HAP-1 (cell line): Measurements from ENCODE around the gene CCDC33.

ENCODE experiments used
- DNase-seq, 2 experiments: peaks; one replicate each; pipeline ENCODE4 v3.0.0-alpha.2; 2016 to 2020; ENCODE audit warnings: low spot score in 2 of 2
- H3K27me3 ChIP-seq: fragments of 250-450 bp; sonication (Bioruptor Pico); 2 replicates; pipeline ENCODE4 v1.5.1; 2020; ENCODE audit warnings: low read depth, mild to moderate bottlenecking, moderate library complexity
- H3K36me3 ChIP-seq: fragments of 250-450 bp; sonication (Bioruptor Pico); replicated peaks from 2 replicates; pipeline ENCODE4 v1.5.1; 2020; ENCODE audit warnings: mild to moderate bottlenecking
- H3K4me1 ChIP-seq: fragments of 250-450 bp; sonication (Bioruptor Pico); 2 replicates; pipeline ENCODE4 v1.5.1; 2020; ENCODE audit warnings: mild to moderate bottlenecking
- H3K4me3 ChIP-seq: fragments of 250-450 bp; sonication (Bioruptor Pico); 2 replicates; pipeline ENCODE4 v1.5.1; 2020; ENCODE audit warnings: mild to moderate bottlenecking, moderate library complexity
- H3K9me3 ChIP-seq: fragments of 250-450 bp; sonication (Bioruptor Pico); 2 replicates; pipeline ENCODE4 v1.5.1; 2020; ENCODE audit warnings: mild to moderate bottlenecking, moderate library complexity
- in situ Hi-C: fragments of 300-500 bp; cut with MboI; formaldehyde crosslinking; loops from 3 replicates; pipeline ENCODE4 v1.14.3; 2020; ENCODE audit warnings: low sequenced_read_pairs, inconsistent platforms, mixed read lengths

Gene CCDC33

GRCh38 chr15:74235962-74236361 lies at the start of gene CCDC33:
Gene CCDC33, plus strand, starts transcription at chr15:74236326. Its CDS starts 394 bp downstream, at chr15:74236720.
- DNase-seq: no peak
- no peaks in the 10 kb centered on the region for H3K9me3 ChIP-seq
- no peaks in the 10 kb centered on the region for H3K27me3 ChIP-seq
- no peaks in the 10 kb centered on the region for H3K36me3 ChIP-seq
- H3K4me3 ChIP-seq: no peak within 1 kb of the TSS
- peaks cover 16% of the 10 kb centered on the region for H3K4me1 ChIP-seq
- in situ Hi-C loops: no loop called here

GRCh38 chr15:74188216-74188615 lies 47.9 kb upstream of the CCDC33 start:
- no peaks in the 10 kb centered on the region for H3K9me3 ChIP-seq
- H3K4me1 ChIP-seq: no peaks in the 10 kb centered on the region; the same call in 1 of the 2 replicates
- in situ Hi-C loops: no loop called here
- peaks cover 11% of the 10 kb centered on the region; the same call in 1 of the 2 replicates for H3K27me3 ChIP-seq
- no peak overlapping the region for H3K4me3 ChIP-seq
- H3K36me3 ChIP-seq: no peaks in the 10 kb centered on the region
- no peak for DNase-seq

GRCh38 chr15:74191798-74192197 lies 44.3 kb upstream of the CCDC33 start:
- Histone ChIP-seq H3K27me3 (peaks cover 8% of the 10 kb centered on the region; the same call in 1 of the 2 replicates), H3K36me3 (no peaks in the 10 kb centered on the region), H3K4me1 (no peaks in the 10 kb centered on the region; the same call in 1 of the 2 replicates), H3K4me3 (no peak overlapping the region), H3K9me3 (no peaks in the 10 kb centered on the region)
- peak in 1 of 2 experiments; percentile 62 for DNase-seq
- in situ Hi-C loops: no loop called here

GRCh38 chr15:74192751-74193150 lies 43.4 kb upstream of the CCDC33 start:
- Histone ChIP-seq H3K36me3 (no peaks in the 10 kb centered on the region), H3K9me3 (no peaks in the 10 kb centered on the region), H3K4me1 (no peaks in the 10 kb centered on the region; the same call in 1 of the 2 replicates), H3K4me3 (no peak overlapping the region), H3K27me3 (peaks cover 8% of the 10 kb centered on the region; the same call in 1 of the 2 replicates)
- DNase-seq: no peak
- in situ Hi-C loops: no loop called here

- no peak for DNase-seq
- Histone ChIP-seq H3K4me1 (no peaks in the 10 kb centered on the region; the same call in 1 of the 2 replicates), H3K36me3 (no peaks in the 10 kb centered on the region), H3K4me3 (no peak overlapping the region), H3K9me3 (no peaks in the 10 kb centered on the region), H3K27me3 (peaks cover 3% of the 10 kb centered on the region; the same call in 1 of the 2 replicates)
- in situ Hi-C loops: no loop called here
These were observed 42.8 kb upstream of the CCDC33 start for GRCh38 chr15:74193299-74193718.

- DNase-seq: no peak
- no peaks in the 10 kb centered on the region for H3K9me3 ChIP-seq
- no peaks in the 10 kb centered on the region; the same call in 1 of the 2 replicates for H3K27me3 ChIP-seq
- in situ Hi-C loops: no loop called here
- H3K4me1 ChIP-seq: no peaks in the 10 kb centered on the region; the same call in 1 of the 2 replicates
- H3K4me3 ChIP-seq: no peak overlapping the region
- H3K36me3 ChIP-seq: no peaks in the 10 kb centered on the region
These were observed 42.2 kb upstream of the CCDC33 start for GRCh38 chr15:74193905-74194304.

GRCh38 chr15:74194572-74195559 lies 41.3 kb upstream of the CCDC33 start:
- Histone ChIP-seq H3K9me3 (no peaks in the 10 kb centered on the region), H3K4me1 (no peaks in the 10 kb centered on the region; the same call in 1 of the 2 replicates), H3K27me3 (no peaks in the 10 kb centered on the region), H3K4me3 (no peak overlapping the region), H3K36me3 (no peaks in the 10 kb centered on the region)
- no peak for DNase-seq
- in situ Hi-C loops: no loop called here

GRCh38 chr15:74196175-74196574 lies 40.0 kb upstream of the CCDC33 start:
- Histone ChIP-seq H3K27me3 (no peaks in the 10 kb centered on the region), H3K4me3 (no peak overlapping the region), H3K4me1 (no peaks in the 10 kb centered on the region; the same call in 1 of the 2 replicates), H3K9me3 (no peaks in the 10 kb centered on the region), H3K36me3 (no peaks in the 10 kb centered on the region)
- no peak for DNase-seq
- in situ Hi-C loops: no loop called here

- H3K9me3 ChIP-seq: no peaks in the 10 kb centered on the region
- no peaks in the 10 kb centered on the region for H3K27me3 ChIP-seq
- H3K4me1 ChIP-seq: peaks cover 8% of the 10 kb centered on the region
- DNase-seq: no peak
- no peaks in the 10 kb centered on the region for H3K36me3 ChIP-seq
- no peak overlapping the region for H3K4me3 ChIP-seq
- in situ Hi-C loops: no loop called here
These were observed 38.8 kb upstream of the CCDC33 start for GRCh38 chr15:74197176-74197965.

- Histone ChIP-seq H3K27me3 (no peaks in the 10 kb centered on the region), H3K9me3 (no peaks in the 10 kb centered on the region), H3K4me1 (peaks cover 27% of the 10 kb centered on the region), H3K4me3 (no peak overlapping the region), H3K36me3 (no peaks in the 10 kb centered on the region)
- no peak for DNase-seq
- in situ Hi-C loops: no loop called here
These were observed 36.9 kb upstream of the CCDC33 start for GRCh38 chr15:74199297-74199652.

GRCh38 chr15:74200412-74200815 lies 35.7 kb upstream of the CCDC33 start:
- in situ Hi-C loops: no loop called here
- Histone ChIP-seq H3K4me1 (peaks cover 29% of the 10 kb centered on the region), H3K9me3 (no peaks in the 10 kb centered on the region), H3K27me3 (no peaks in the 10 kb centered on the region), H3K36me3 (no peaks in the 10 kb centered on the region), H3K4me3 (no peak overlapping the region)
- DNase-seq: no peak

GRCh38 chr15:74200871-74201419 lies 35.2 kb upstream of the CCDC33 start:
- in situ Hi-C loops: no loop called here
- H3K36me3 ChIP-seq: no peaks in the 10 kb centered on the region
- no peaks in the 10 kb centered on the region for H3K9me3 ChIP-seq
- H3K4me1 ChIP-seq: peaks cover 29% of the 10 kb centered on the region
- H3K27me3 ChIP-seq: no peaks in the 10 kb centered on the region
- DNase-seq: no peak
- H3K4me3 ChIP-seq: no peak overlapping the region

GRCh38 chr15:74201710-74202420 lies 34.3 kb upstream of the CCDC33 start:
- DNase-seq: no peak
- Histone ChIP-seq H3K36me3 (no peaks in the 10 kb centered on the region), H3K4me3 (peak overlapping the region; percentile 15), H3K9me3 (no peaks in the 10 kb centered on the region), H3K4me1 (peaks cover 29% of the 10 kb centered on the region), H3K27me3 (no peaks in the 10 kb centered on the region)
- in situ Hi-C loops: no loop called here
